HG02678 (cell line): ENCODE results near the gene FAM24B.
"Not testable (repeated sequence)": the region's sequence is repeated elsewhere in the genome, so short reads cannot be mapped to it uniquely, and the experiment has no call there.

Experiments
- ATAC-seq: cut with Tn5 transposase; IDR thresholded peaks from one replicate; pipeline ENCODE4 v1.9.1; 2021; ENCODE audit warnings: mild to moderate bottlenecking, moderate library complexity; ENCODE audit not compliant: unreplicated experiment

FAM24B gene

DNA sequence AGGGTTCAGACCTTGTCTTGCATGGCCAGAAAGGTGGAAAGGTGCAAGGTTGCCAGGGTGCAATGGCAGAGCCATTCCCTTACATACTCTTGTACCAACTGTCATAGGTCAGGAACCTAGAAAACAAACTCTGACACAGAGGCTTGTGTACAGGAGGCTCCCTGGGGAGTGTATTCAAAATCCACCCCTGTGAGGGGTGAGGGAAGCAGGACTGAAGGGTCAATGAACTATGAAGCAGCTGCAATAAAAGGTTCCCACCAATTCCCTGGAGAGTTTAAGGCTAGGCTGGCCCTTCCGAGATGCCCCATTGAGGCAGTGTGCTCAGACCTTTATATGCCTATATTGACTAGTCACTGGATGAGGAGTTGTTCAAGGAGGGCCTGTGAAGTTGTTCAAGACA lies 19.9 kb downstream of the FAM24B start:
- ATAC-seq: no peak

- ATAC-seq: not testable (repeated sequence)
These were observed 21.3 kb downstream of the FAM24B start for GRCh38 chr10:122858042-122858441.

DNA sequence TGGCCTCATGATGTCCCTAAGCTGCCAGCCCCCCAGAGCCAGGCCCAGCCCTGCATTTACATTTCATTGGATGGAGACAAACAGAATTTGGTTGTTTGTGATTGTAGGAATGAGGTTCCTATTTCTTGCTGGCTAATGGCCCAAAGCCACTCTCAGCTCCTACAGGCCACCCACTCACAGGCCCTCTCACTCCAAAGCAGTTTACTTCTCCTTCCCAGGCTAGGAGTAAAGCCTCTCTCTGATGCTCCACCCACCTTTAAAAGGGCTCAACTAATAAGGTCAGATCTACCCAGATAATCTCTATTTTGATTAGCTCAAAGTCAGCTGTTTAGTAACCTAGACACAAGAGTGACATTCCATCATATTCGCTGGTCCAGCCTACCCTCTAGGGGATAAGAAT lies 22.5 kb downstream of the FAM24B start:
- no peak for ATAC-seq

DNA sequence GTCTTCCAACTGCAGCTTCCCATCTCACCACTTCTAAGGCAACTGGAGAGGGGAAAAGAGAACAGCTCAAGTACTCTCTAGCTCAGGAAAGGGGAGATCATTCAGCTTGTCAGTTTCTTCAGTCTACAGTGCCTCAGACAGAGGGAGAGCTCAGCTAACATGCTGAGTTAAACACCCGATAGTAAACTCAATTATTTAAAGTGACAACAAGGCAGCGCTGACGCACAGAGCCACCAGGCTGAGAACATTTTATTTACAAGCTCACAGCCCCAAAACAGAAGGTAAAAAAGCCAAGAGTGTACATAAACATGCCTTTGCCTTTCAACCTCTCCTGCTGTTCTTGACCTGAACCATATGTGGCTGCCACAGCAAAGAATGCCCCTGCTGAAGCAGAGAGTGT lies 23.6 kb downstream of the FAM24B start:
- no peak for ATAC-seq

- no peak for ATAC-seq
These were observed 24.7 kb downstream of the FAM24B start for GRCh38 chr10:122854648-122855047.

DNA sequence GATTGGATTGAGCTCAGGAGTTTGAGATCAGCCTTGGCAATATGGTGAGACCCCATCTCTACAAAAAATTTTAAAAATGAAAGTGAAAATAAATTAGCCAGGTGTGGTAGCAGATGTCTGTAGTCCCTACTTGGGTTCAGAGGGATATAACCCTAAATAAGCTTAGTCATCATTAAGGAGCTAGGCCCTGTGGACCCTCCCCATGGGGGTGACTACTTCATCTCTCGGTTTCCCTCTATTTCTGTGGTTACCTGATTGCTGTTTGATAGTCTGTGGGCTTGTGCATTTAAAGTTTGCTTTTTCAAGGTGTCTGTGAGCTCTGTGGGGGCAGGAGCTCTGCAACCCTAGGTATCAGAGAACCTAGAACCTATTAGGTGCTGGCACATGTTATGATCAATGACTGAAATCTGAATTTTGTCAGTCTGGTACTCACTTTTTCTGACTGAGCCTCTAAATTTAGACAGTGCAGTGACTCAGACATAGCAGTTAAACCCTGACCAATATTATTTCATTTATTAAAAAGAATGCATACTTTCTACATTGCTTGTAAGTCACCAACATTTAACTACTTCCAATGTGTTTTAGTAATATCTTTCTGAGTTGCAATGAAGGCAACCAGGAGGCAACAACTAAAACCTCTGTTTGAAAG lies 25.6 kb downstream of the FAM24B start:
- ATAC-seq: no peak

DNA sequence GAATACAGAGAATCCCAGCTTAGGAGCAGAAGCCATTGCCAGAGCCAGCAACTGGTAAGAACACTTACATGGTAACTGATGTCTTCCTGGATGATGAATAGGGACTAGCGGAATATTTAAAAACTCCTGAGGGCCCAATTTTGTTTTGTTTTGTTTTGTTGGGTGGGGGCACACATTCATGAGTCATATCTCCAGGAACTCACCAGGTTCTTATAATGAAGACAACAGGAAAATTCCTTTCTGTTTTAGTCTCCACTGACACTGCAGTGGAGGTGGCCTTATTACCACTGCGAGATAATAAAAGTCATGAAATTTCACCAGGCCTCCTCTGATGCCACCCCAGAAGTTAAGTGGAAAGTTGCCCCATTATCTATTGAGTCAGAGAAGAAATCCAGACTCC lies 27.1 kb downstream of the FAM24B start:
- ATAC-seq: no peak

GRCh38 chr10:122850705-122851640 lies 28.4 kb downstream of the FAM24B start:
- ATAC-seq: no peak

DNA sequence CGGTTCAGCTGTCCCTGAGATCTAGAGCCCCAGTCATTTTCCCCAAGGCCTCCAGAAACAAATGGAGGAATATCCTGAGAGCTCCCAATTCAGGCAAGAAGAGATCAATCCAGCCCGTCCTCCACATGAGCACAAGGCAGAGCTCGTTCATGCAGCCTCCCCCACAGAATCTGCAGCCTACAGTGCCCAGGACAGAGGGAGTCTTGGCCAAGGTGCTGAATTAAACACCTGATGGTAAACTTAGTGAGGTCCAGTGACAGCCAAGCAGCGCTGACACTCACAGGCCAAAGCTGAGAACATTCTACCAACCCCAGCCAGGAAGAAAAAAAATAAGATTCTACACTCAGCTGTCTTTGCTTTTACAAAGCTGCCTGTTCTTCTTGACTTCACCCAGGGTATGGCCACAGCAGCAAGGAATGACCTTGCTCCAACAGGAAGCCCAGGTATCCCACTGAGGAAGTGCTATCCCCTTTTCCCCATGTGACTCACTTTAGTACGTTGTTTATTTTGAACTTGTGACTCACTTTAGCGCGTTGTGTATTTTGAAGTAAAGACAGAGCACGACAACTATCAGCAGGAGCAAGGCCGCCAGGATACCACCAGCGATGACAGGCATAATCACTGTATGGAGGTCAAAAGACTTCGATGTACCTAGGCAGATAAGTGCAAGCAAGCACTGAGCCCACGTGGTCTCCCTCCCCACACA lies 29.3 kb downstream of the FAM24B start:
- ATAC-seq: no peak

DNA sequence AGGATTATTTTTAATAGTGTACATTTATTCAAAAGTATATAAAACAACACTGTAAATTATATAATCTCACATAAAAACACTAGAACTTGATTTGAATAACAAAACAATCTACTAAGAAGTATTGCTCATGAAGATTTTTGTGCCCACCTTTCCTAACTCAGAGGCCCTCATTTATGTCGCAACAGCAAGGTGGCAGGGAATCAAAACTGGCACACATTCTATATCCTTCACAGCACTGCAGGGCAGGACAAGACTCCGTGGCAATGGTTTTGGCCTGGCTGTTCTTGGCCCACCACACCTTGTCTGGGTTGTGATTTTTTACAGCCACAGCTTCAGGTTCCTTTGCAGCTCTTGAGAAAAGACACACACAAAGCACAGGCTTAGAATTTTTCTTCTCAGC lies 30.3 kb downstream of the FAM24B start:
- no peak for ATAC-seq

- ATAC-seq: no peak
These were observed 31.4 kb downstream of the FAM24B start for GRCh38 chr10:122847782-122848604.

GRCh38 chr10:122845783-122846332 lies 33.5 kb downstream of the FAM24B start, which contains the start of gene CUZD1:
TSS of gene CUZD1 (minus strand) at chr10:122845857. CDS start at chr10:122845843, 14 bp downstream.
- ATAC-seq: no peak

DNA sequence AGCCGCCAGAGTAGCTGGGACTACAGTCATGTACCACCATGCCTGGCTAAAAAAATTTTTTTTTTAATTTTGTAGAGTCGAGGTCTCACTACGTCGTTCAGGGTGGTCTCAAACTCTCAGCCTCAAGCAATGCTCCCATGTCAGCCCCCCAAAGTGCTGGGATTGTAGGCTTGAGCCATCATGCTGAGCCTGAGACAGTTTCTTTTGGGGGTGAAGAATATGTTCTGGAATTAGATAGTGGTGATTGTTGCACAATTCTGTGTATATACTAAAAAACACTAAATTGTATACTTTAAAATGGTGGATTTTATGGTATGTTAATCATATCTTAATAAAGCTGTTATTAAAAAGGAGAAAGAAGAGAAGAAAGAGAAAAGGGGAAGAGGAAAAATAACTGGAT lies 35.2 kb downstream of the FAM24B start:
- no peak for ATAC-seq

- ATAC-seq: no peak
These were observed 37.8 kb downstream of the FAM24B start for GRCh38 chr10:122841569-122841968.

GRCh38 chr10:122839505-122839904 lies 39.9 kb downstream of the FAM24B start:
- no peak for ATAC-seq

- ATAC-seq: no peak
These were observed 40.5 kb downstream of the FAM24B start for GRCh38 chr10:122838880-122839279.

DNA sequence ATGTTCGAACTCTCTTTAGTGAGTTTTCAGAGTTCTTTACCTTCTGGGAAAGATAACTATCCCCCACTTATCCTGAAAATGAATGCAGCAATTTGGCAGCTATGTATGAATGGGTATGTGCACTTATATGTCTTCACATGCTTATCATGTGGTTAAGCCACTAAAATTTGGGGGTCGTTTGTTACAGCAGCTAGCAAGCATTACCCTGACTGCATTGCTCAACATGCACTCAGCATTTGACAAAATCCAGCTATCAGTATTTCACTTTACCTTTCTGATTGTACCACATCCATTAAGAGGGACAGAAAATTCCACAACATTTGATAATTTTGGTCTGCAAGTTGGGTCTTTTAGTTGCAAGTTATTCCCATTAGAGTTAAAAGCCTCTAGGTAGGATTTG lies 43.5 kb downstream of the FAM24B start:
- no peak for ATAC-seq

DNA sequence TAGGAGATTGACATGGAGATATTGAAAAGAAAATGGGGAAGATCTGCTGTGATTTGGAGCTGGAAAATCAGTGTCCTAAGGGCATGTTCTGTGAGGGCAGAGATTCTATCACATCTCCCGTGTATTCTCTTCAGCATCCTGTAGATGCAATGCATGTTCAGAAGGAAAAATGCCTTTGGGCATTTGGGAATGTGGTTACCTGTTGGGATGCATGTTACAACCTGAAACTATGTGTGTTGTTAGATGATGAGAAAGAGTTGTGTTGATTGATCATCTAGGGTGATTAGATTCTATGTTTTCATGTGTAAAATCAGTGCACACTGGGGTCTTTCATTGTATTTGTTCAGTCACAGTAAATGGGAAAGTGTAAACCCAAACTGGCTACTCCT lies 48.4 kb downstream of the FAM24B start:
- ATAC-seq: no peak

GRCh38 chr10:122830273-122830964 lies 49.0 kb downstream of the FAM24B start:
- no peak for ATAC-seq

- ATAC-seq: no peak
These were observed 49.9 kb downstream of the FAM24B start for GRCh38 chr10:122829454-122829853.
